Panc1 (cell line): ENCODE results near the gene HESX1. TPM values are rescaled to one million over a fixed set of nuclear protein-coding genes. Genes with fewer than 3 reads are reported as not detected.

Experiments
- ATAC-seq: fragments of 200-7000 bp; cut with Tn5 transposase; 2 replicates; pipeline ENCODE4 v1.9.1; 2020; ENCODE audit warnings: mild to moderate bottlenecking, moderate library complexity
- BruUV-seq: library from RNA; stranded (reverse); fragments of 400-500 nt; replicated peaks from 2 replicates; lab custom pipeline; 2021; lab: Mats Ljungman, UMichigan
- CTCF ChIA-PET: fragments of 300-600 bp; sonication (Branson Sonifier 250); formaldehyde crosslinking; loops from one replicate; lab custom pipeline; 2022; ENCODE audit warnings: antibody characterized with exemption; lab: Charles Lee
- POLR2A ChIA-PET: fragments of 300-600 bp; sonication (Branson Sonifier 250); formaldehyde crosslinking; loops from one replicate; lab custom pipeline; 2022; ENCODE audit warnings: antibody characterized with exemption; lab: Charles Lee
- DNase-seq: peaks from one replicate; pipeline ENCODE4 v3.0.0-alpha.2; 2010; ENCODE audit warnings: low read depth, low spot score
- H3K27ac ChIP-seq: 2 replicates; pipeline ENCODE4 v1.5.1; 2011; ENCODE audit warnings: mild to moderate bottlenecking, low read length, inconsistent platforms
- H3K27me3 ChIP-seq: fragments of 200-500 bp; sonication (Bioruptor generic); 2 replicates; pipeline ENCODE4 v1.6.0; 2014; ENCODE audit warnings: low read length, inconsistent platforms; ENCODE audit not compliant: control insufficient read depth, insufficient read depth
- H3K36me3 ChIP-seq: fragments of 200-500 bp; sonication (Bioruptor generic); 2 replicates; pipeline ENCODE4 v1.5.1; 2014; ENCODE audit warnings: inconsistent platforms, mild to moderate bottlenecking, low read length, moderate library complexity; ENCODE audit not compliant: control insufficient read depth, insufficient read depth
- H3K4me1 ChIP-seq: 2 replicates; pipeline ENCODE4 v1.5.1; 2011; ENCODE audit warnings: inconsistent platforms, mild to moderate bottlenecking, low read length, moderate library complexity; ENCODE audit not compliant: control insufficient read depth, insufficient read depth
- H3K4me3 ChIP-seq, 2 experiments: 2 replicates each; pipeline ENCODE4 v1.5.1; 2011 to 2012; ENCODE audit warnings: low read depth in 2 of 2, low read length in 2 of 2, mild to moderate bottlenecking in 2 of 2, inconsistent platforms in 1 of 2, moderate library complexity in 1 of 2
- H3K9me3 ChIP-seq: fragments of 200-500 bp; sonication (Bioruptor generic); 2 replicates; pipeline ENCODE4 v1.5.1; 2014; ENCODE audit warnings: low read depth, mild to moderate bottlenecking, inconsistent platforms, low read length, moderate library complexity; ENCODE audit not compliant: control insufficient read depth, insufficient read depth
- POLR2AphosphoS5 ChIP-seq: IDR thresholded peaks from 2 replicates; pipeline ENCODE4 v1.6.1; 2012; ENCODE audit warnings: mild to moderate bottlenecking, low read depth, low read length, moderate library complexity
- SIN3A ChIP-seq: IDR thresholded peaks from 2 replicates; pipeline ENCODE4 v1.6.1; 2012; ENCODE audit warnings: low read depth, mild to moderate bottlenecking, low read length, moderate library complexity, borderline replicate concordance; ENCODE audit not compliant: insufficient read depth
- TCF7L2 ChIP-seq: IDR thresholded peaks from 2 replicates; pipeline ENCODE4 v1.6.1; 2011; ENCODE audit warnings: mild to moderate bottlenecking, low read depth, low read length, inconsistent platforms
- in situ Hi-C: cut with HindIII; loops from 2 replicates; pipeline ENCODE4 v1.10.0; 2016; ENCODE audit warnings: low sequenced_read_pairs, low pct_unique_long_range_greater_than_20kb
- intact Hi-C: fragments of 100-400 bp; cut with micrococcal nuclease; formaldehyde crosslinking; loops from one replicate; pipeline ENCODE4 v1.10.0; 2022; ENCODE audit not compliant: unreplicated experiment
- total RNA-seq: library from RNA; stranded (reverse); gene quantifications from one replicate; pipeline ENCODE4 v1.2.1, GENCODE V29; 2021; ENCODE audit not compliant: unreplicated experiment
- TF ChIP-seq, protein P1 (sequence below): fragments of 450-650 bp; IDR thresholded peaks from 2 replicates; pipeline ENCODE4 v1.5.1; 2017; ENCODE audit warnings: mild to moderate bottlenecking
- TF ChIP-seq, protein P2 (sequence below), 2 experiments: IDR thresholded peaks; 2 replicates each; pipeline ENCODE4 v1.6.1; 2011 to 2012; ENCODE audit warnings: low read depth in 2 of 2, control low read depth in 1 of 2, low read length in 1 of 2, mild to moderate bottlenecking in 1 of 2, moderate library complexity in 1 of 2; ENCODE audit not compliant: insufficient read depth in 1 of 2

Gene HESX1
- total RNA-seq, 1 experiment from 2014 or later: 1.1 TPM

DNA sequence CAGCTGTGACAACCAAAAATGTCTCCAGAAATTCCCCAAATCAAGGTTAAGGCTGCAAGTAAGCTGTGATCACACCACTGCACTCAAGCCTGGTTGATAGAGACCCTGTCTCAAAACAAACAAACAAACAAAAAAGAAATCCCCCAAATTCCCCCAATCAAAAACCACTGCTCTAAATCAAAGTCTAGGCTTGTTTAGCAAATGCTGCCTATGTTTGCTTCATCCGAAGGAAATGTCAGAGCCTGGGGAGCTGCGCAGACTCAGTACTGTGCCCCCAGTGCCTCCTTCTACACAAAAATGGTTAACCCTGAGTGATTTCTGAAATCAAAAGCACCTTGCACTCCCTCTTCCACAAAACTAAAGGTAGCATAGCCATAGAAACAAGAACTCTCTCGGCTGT is 48.0 kb downstream of the HESX1 start:
- Histone ChIP-seq H3K4me1 (no peaks in the 10 kb centered on the region), H3K36me3 (no peaks in the 10 kb centered on the region), H3K9me3 (no peaks in the 10 kb centered on the region), H3K27ac (no peak overlapping the region), H3K27me3 (no peaks in the 10 kb centered on the region), H3K4me3 (no peak overlapping the region)
- ChIA-PET POLR2A (no interaction called here), CTCF (interaction anchor here (1.1 kb wide), 1 partner anchor 12 kb away, joined by 3 read pairs; no protein-coding TSS in a partner anchor)
- in situ Hi-C loops: no loop called here
- intact Hi-C loops: no loop called here
- DNase-seq (no peak), ATAC-seq (no peak)
- TF ChIP-seq, protein P1, sequence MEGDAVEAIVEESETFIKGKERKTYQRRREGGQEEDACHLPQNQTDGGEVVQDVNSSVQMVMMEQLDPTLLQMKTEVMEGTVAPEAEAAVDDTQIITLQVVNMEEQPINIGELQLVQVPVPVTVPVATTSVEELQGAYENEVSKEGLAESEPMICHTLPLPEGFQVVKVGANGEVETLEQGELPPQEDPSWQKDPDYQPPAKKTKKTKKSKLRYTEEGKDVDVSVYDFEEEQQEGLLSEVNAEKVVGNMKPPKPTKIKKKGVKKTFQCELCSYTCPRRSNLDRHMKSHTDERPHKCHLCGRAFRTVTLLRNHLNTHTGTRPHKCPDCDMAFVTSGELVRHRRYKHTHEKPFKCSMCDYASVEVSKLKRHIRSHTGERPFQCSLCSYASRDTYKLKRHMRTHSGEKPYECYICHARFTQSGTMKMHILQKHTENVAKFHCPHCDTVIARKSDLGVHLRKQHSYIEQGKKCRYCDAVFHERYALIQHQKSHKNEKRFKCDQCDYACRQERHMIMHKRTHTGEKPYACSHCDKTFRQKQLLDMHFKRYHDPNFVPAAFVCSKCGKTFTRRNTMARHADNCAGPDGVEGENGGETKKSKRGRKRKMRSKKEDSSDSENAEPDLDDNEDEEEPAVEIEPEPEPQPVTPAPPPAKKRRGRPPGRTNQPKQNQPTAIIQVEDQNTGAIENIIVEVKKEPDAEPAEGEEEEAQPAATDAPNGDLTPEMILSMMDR: no peak
- TF ChIP-seq, protein P2, sequence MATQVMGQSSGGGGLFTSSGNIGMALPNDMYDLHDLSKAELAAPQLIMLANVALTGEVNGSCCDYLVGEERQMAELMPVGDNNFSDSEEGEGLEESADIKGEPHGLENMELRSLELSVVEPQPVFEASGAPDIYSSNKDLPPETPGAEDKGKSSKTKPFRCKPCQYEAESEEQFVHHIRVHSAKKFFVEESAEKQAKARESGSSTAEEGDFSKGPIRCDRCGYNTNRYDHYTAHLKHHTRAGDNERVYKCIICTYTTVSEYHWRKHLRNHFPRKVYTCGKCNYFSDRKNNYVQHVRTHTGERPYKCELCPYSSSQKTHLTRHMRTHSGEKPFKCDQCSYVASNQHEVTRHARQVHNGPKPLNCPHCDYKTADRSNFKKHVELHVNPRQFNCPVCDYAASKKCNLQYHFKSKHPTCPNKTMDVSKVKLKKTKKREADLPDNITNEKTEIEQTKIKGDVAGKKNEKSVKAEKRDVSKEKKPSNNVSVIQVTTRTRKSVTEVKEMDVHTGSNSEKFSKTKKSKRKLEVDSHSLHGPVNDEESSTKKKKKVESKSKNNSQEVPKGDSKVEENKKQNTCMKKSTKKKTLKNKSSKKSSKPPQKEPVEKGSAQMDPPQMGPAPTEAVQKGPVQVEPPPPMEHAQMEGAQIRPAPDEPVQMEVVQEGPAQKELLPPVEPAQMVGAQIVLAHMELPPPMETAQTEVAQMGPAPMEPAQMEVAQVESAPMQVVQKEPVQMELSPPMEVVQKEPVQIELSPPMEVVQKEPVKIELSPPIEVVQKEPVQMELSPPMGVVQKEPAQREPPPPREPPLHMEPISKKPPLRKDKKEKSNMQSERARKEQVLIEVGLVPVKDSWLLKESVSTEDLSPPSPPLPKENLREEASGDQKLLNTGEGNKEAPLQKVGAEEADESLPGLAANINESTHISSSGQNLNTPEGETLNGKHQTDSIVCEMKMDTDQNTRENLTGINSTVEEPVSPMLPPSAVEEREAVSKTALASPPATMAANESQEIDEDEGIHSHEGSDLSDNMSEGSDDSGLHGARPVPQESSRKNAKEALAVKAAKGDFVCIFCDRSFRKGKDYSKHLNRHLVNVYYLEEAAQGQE (IDR thresholded peaks at IDR 0.05; ENCODE audit: insufficient read depth in 1 of 2, low read depth in 2 of 2, low read length in 1 of 2): no peak
- TF ChIP-seq SIN3A (no peak), POLR2AphosphoS5 (no peak), TCF7L2 (no peak)
- BruUV-seq: no TSS peak

DNA sequence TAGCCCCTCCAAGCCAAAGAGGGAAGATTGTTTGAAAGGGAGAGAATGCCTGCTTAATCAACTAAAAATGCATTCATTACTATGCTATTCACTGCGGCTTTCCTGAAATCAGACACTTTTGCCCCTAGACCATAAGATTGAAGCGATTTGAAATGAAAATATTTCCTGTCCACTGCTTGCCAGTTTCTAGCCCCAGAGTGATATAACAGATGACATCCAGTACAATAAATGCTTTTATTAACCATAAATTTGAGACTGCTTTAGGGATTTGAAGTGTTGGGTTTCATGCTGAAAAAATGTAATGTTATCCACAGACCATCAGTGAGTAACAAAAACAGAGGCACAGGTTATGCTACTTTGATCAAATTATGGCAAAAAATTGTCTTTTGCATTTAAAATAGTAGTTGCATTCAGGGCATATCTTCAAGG is 48.7 kb downstream of the HESX1 start:
- ATAC-seq (no peak), DNase-seq (no peak)
- Histone ChIP-seq H3K27ac (no peak overlapping the region), H3K27me3 (no peaks in the 10 kb centered on the region), H3K4me3 (no peak overlapping the region), H3K4me1 (no peaks in the 10 kb centered on the region), H3K36me3 (no peaks in the 10 kb centered on the region), H3K9me3 (no peaks in the 10 kb centered on the region)
- POLR2A ChIA-PET: no interaction called here
- TF ChIP-seq SIN3A: no peak
- no peak for TF ChIP-seq POLR2AphosphoS5
- TF ChIP-seq, protein P1: no peak
- TF ChIP-seq TCF7L2: no peak
- TF ChIP-seq, protein P2 (IDR thresholded peaks at IDR 0.05; ENCODE audit: insufficient read depth in 1 of 2, low read depth in 2 of 2, low read length in 1 of 2): no peak
- BruUV-seq: no TSS peak
- in situ Hi-C loops: no loop called here
- intact Hi-C loops: no loop called here
- CTCF ChIA-PET: no interaction called here
